GM12874 (cell line): ENCODE results near the gene GAL3ST3.

Source experiments
- TF ChIP-seq, protein P1 (sequence below): IDR thresholded peaks from 2 replicates; pipeline ENCODE4 v1.5.1; 2011; ENCODE audit warnings: low read depth, mild to moderate bottlenecking, control low read depth, low read length, moderate library complexity; ENCODE audit not compliant: insufficient read depth

GAL3ST3 gene

DNA sequence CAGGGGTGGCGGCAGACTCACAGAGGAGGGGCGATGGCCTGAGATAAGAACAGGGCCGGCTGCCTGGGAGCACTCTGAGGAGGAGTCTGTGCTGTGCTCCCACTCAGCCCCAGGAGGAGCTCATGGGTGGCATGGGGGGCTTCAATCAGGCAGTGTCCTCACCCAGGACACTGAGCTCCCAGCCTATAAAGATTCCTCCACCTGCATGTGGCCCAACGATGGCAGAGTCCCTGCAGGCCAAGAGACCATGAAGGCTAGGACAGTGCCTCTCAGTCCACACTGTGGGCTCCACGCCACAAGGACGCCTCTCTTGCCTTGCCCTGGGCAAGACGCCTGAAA lies 35.2 kb downstream of the GAL3ST3 start:
- TF ChIP-seq, protein P1, sequence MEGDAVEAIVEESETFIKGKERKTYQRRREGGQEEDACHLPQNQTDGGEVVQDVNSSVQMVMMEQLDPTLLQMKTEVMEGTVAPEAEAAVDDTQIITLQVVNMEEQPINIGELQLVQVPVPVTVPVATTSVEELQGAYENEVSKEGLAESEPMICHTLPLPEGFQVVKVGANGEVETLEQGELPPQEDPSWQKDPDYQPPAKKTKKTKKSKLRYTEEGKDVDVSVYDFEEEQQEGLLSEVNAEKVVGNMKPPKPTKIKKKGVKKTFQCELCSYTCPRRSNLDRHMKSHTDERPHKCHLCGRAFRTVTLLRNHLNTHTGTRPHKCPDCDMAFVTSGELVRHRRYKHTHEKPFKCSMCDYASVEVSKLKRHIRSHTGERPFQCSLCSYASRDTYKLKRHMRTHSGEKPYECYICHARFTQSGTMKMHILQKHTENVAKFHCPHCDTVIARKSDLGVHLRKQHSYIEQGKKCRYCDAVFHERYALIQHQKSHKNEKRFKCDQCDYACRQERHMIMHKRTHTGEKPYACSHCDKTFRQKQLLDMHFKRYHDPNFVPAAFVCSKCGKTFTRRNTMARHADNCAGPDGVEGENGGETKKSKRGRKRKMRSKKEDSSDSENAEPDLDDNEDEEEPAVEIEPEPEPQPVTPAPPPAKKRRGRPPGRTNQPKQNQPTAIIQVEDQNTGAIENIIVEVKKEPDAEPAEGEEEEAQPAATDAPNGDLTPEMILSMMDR: no peak

DNA sequence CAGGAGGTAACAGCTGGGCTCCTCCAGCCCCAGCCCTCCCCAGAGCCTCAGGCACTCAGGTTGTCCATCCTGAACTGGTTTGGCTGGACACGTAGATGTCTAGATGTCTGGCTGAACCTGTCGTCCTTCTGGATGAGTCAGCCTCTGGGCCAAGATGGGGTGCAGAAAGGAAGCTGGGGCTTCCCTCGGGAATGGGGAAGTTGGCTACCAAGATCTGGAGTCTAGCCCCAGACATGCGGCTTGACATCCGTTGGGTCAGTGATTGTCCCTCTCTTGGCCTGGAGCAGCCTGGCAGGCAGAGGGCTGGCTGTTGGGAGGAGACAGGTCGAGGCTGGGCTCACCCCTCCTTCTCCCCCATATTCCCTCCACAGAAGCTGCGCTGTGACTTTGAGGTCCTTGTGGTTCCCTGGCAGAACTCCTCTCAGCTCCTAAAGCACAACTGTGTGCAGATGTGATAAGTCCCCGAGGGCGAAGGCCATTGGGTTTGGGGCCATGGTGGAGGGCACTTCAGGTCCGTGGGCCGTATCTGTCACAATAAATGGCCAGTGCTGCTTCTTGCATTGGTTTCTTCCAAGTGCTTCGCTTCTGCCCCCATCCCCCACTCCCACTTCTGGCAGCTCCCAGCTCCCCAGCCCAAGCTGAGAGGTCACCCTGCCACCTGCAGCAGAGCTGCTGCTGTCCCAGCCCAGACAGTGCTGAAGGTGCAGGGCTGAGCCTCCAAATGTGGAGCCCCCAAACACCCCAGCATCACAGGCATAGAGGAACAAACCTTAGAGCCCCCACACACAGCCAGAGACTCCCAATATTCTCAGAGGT lies 35.8 kb downstream of the GAL3ST3 start:
- TF ChIP-seq, protein P1: no peak

DNA sequence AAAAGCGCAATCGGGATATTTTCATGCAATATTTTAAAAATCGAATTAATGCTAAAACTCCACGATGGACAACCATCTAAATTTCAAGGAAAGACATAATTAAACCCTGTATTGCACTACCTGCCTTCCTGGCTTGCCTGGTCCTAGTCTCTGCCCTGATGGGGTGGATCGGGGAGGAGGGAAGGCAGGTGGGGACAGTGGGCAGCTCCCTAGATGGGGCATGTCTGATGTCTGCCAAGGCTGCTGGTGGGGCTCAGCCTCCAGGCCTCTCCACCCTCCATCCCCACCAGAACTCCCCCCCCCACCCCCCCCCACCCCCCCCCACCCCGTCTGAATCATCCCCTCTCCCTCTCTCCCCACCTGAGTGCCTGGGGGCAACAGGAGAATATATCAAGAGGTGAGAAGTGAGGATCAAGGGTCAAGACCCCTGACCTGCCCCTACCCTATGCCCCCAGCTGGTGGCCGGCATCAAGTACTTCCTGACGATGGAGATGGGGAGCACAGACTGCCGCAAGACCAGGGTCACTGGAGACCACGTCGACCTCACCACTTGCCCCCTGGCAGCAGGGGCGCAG lies 36.5 kb downstream of the GAL3ST3 start:
- TF ChIP-seq, protein P1: no peak

DNA sequence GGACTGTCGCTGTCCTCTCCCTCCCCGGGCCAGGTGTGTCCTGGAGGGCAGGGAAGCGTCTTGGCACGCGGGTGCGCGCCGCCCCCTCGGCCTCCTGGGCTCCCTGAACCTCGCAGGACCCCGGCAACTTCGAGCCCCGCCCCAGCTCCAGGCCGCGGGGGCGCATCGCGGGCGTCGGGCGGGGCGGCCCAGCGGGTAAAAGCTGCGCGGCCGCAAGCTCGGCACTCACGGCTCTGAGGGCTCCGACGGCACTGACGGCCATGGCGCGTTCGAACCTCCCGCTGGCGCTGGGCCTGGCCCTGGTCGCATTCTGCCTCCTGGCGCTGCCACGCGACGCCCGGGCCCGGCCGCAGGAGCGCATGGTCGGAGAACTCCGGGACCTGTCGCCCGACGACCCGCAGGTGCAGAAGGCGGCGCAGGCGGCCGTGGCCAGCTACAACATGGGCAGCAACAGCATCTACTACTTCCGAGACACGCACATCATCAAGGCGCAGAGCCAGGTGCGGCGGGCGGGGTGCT lies 37.1 kb downstream of the GAL3ST3 start, which contains the start of gene CST6:
Gene CST6, plus strand, starts transcription at position 224 of the 519 bp plus-strand sequence. Its CDS starts 37 bp downstream, at position 261.
- TF ChIP-seq, protein P1: no peak

DNA sequence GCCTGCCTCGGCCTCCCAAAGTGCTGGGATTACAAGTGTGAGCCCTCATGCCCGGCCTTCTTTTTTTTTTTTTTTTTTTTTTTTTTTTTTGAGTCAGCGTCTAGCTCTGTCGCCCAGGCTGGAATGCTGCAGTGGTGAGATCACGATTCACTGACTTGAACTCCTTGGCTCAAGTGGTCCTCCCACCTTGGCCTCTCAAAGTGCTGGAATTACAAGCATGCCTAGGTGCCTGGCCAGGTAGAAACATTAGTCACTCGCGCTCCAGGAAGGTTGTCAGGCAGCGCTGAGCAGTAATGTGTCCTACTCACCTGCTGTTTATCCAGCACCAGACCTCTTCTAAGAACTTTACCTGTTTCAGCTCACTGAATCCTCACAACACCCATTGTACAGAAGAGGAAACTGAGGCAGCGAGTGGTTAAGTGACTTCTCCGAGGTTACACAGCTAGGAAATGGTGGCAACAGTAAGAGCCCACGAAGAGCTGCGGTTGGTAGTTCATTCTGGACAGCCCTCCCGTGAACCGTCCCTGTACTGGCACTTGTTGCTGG lies 37.6 kb downstream of the GAL3ST3 start:
- TF ChIP-seq, protein P1: no peak

DNA sequence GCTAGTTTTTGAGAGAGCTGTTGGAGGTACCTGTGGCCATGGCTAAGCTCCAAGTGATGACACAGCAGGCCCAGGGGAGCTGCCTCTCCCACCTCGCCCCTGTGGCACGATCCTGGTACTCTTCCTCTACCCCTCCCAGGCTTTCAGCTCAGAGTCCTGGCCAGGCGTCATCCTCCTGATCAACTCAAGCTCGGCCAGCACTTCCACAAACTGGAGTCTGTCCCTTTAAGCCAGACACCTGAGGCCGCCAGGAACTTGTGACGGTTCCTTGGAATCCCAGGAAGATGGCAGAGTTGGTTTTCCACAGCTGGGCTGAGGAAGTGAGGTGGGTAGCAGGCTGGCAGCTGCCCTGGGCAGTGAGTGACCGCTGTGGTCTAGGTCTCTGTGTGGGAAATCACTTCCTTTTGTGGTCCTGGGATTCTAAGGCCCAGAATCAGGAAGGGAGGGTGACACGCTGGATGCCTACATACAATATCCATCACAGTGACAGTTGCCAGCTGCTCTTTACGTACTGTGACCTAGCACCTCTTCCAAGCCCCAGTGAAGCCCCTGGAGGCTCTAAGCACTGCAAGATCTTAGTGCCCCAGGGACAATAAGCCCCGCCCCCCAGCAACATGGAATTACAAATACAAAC lies 40.4 kb downstream of the GAL3ST3 start:
- TF ChIP-seq, protein P1: no peak

DNA sequence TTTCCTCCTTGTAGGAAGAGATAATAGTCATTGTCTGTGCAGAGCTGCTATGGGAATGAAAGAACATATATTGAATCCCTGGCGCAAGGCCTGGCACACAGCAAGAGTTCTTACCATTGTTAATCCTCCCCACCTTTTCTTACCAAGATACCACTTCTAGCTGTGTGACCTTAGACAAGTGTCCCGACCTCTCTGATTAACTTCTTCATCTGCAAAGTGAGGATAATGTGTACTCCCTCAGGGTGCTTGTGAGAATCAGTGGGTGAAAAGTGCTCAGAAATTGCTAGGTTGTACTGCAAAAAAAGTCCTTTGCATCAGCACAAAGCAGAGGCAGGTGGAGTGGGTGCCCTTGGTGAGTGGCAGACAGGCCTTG lies 40.9 kb downstream of the GAL3ST3 start:
- TF ChIP-seq, protein P1: no peak
